Measurements from ENCODE around the gene MAD1L1. TPM values are rescaled to one million over a fixed set of nuclear protein-coding genes. Genes with fewer than 3 reads are reported as not detected.

MAD1L1 gene
- total RNA-seq, 4 donors from 2014 or later, result 18.4 to 39.1 (median 25.7) TPM

- DNase-seq (ENCODE audit: low spot score), result no peak
- ATAC-seq (ENCODE audit: low FRiP score), result no peak
- TF ChIP-seq, protein P1, sequence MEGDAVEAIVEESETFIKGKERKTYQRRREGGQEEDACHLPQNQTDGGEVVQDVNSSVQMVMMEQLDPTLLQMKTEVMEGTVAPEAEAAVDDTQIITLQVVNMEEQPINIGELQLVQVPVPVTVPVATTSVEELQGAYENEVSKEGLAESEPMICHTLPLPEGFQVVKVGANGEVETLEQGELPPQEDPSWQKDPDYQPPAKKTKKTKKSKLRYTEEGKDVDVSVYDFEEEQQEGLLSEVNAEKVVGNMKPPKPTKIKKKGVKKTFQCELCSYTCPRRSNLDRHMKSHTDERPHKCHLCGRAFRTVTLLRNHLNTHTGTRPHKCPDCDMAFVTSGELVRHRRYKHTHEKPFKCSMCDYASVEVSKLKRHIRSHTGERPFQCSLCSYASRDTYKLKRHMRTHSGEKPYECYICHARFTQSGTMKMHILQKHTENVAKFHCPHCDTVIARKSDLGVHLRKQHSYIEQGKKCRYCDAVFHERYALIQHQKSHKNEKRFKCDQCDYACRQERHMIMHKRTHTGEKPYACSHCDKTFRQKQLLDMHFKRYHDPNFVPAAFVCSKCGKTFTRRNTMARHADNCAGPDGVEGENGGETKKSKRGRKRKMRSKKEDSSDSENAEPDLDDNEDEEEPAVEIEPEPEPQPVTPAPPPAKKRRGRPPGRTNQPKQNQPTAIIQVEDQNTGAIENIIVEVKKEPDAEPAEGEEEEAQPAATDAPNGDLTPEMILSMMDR (IDR thresholded peaks at IDR 0.05), result no peak
Measured at GRCh38 chr7:2126621-2127020, 106.1 kb downstream of the MAD1L1 start.

GRCh38 chr7:2125931-2126330, 106.8 kb downstream of the MAD1L1 start:
- ATAC-seq (ENCODE audit: low FRiP score) (no peak), DNase-seq (ENCODE audit: low spot score) (no peak)
- TF ChIP-seq, protein P1 (IDR thresholded peaks at IDR 0.05), result no peak

GRCh38 chr7:2124604-2125345, 108.0 kb downstream of the MAD1L1 start:
- TF ChIP-seq, protein P1 (IDR thresholded peaks at IDR 0.05), result no peak
- DNase-seq (ENCODE audit: low spot score), result no peak
- ATAC-seq (ENCODE audit: low FRiP score), result no peak

- DNase-seq (ENCODE audit: low spot score) (no peak), ATAC-seq (ENCODE audit: low FRiP score) (no peak)
- TF ChIP-seq, protein P1 (IDR thresholded peaks at IDR 0.05), result no peak
Measured at GRCh38 chr7:2123916-2124315, 108.8 kb downstream of the MAD1L1 start.

GRCh38 chr7:2123360-2123759, 109.4 kb downstream of the MAD1L1 start:
- TF ChIP-seq, protein P1 (IDR thresholded peaks at IDR 0.05), result no peak
- no peak for ATAC-seq (ENCODE audit: low FRiP score)

GRCh38 chr7:2122651-2123050, 110.1 kb downstream of the MAD1L1 start:
- no peak for ATAC-seq (ENCODE audit: low FRiP score)
- TF ChIP-seq, protein P1 (IDR thresholded peaks at IDR 0.05), result no peak
- DNase-seq (ENCODE audit: low spot score), result no peak

More at GRCh38 chr7:2123360-2123759, 109.4 kb downstream of the MAD1L1 start:
- no peak for DNase-seq (ENCODE audit: low spot score)
